Measurements from ENCODE around the gene RING1.

The RING1 gene

GRCh38 chr6:33166811-33167210 lies 41.5 kb upstream of the RING1 start:
- TF ChIP-seq TAF1 (IDR thresholded peaks at IDR 0.05; ENCODE audit: low read depth): no peak
- no peak for TF ChIP-seq MAX (IDR thresholded peaks at IDR 0.05)
- no peak for TF ChIP-seq REST (IDR thresholded peaks at IDR 0.05; ENCODE audit: low read depth)

- no peak for TF ChIP-seq CREB1 (IDR thresholded peaks at IDR 0.05; ENCODE audit: low read depth)
- TF ChIP-seq TEAD4 (IDR thresholded peaks at IDR 0.05): no peak
- TF ChIP-seq EGR1 (IDR thresholded peaks at IDR 0.05): no peak
- no peak for TF ChIP-seq YY1 (IDR thresholded peaks at IDR 0.05; ENCODE audit: low read depth)
- TF ChIP-seq ZBTB7A (IDR thresholded peaks at IDR 0.05; ENCODE audit: low read depth): no peak
- no peak for TF ChIP-seq TCF12 (IDR thresholded peaks at IDR 0.05; ENCODE audit: low read depth)
- TF ChIP-seq FOXM1 (IDR thresholded peaks at IDR 0.05; ENCODE audit: borderline replicate concordance, low read depth): no peak
- TF ChIP-seq REST (IDR thresholded peaks at IDR 0.05; ENCODE audit: low read depth): no peak
- TF ChIP-seq USF1 (IDR thresholded peaks at IDR 0.05): no peak
- no peak for TF ChIP-seq RAD21 (IDR thresholded peaks at IDR 0.05; ENCODE audit: low read depth)
- no peak for TF ChIP-seq EP300 (IDR thresholded peaks at IDR 0.05; ENCODE audit: borderline replicate concordance)
- TF ChIP-seq MAX (IDR thresholded peaks at IDR 0.05): no peak
Observed at GRCh38 chr6:33167374-33168283, 40.7 kb upstream of the RING1 start.

GRCh38 chr6:33168284-33168601 lies 40.1 kb upstream of the RING1 start:
- TF ChIP-seq EP300 (IDR thresholded peaks at IDR 0.05; ENCODE audit: borderline replicate concordance): no peak
- no peak for TF ChIP-seq CREB1 (IDR thresholded peaks at IDR 0.05; ENCODE audit: low read depth)
- no peak for TF ChIP-seq TCF12 (IDR thresholded peaks at IDR 0.05; ENCODE audit: low read depth)
- no peak for TF ChIP-seq FOXM1 (IDR thresholded peaks at IDR 0.05; ENCODE audit: borderline replicate concordance, low read depth)
- TF ChIP-seq EGR1 (IDR thresholded peaks at IDR 0.05): no peak
- TF ChIP-seq REST (IDR thresholded peaks at IDR 0.05; ENCODE audit: low read depth): no peak
- TF ChIP-seq USF1 (IDR thresholded peaks at IDR 0.05): no peak
- no peak for TF ChIP-seq MAX (IDR thresholded peaks at IDR 0.05)
- TF ChIP-seq YY1 (IDR thresholded peaks at IDR 0.05; ENCODE audit: low read depth): no peak

GRCh38 chr6:33168639-33169038 lies 39.7 kb upstream of the RING1 start:
- TF ChIP-seq CREB1 (IDR thresholded peaks at IDR 0.05; ENCODE audit: low read depth): no peak
- no peak for TF ChIP-seq FOXM1 (IDR thresholded peaks at IDR 0.05; ENCODE audit: borderline replicate concordance, low read depth)
- no peak for TF ChIP-seq EGR1 (IDR thresholded peaks at IDR 0.05)
- TF ChIP-seq TEAD4 (IDR thresholded peaks at IDR 0.05): no peak
- no peak for TF ChIP-seq EP300 (IDR thresholded peaks at IDR 0.05; ENCODE audit: borderline replicate concordance)
- no peak for TF ChIP-seq TCF12 (IDR thresholded peaks at IDR 0.05; ENCODE audit: low read depth)
- no peak for TF ChIP-seq REST (IDR thresholded peaks at IDR 0.05; ENCODE audit: low read depth)
- no peak for TF ChIP-seq NFIC (IDR thresholded peaks at IDR 0.05)
- TF ChIP-seq ZBTB7A (IDR thresholded peaks at IDR 0.05; ENCODE audit: low read depth): no peak
- no peak for TF ChIP-seq RAD21 (IDR thresholded peaks at IDR 0.05; ENCODE audit: low read depth)
- no peak for TF ChIP-seq MAX (IDR thresholded peaks at IDR 0.05)
- no peak for TF ChIP-seq USF1 (IDR thresholded peaks at IDR 0.05)
- no peak for TF ChIP-seq YY1 (IDR thresholded peaks at IDR 0.05; ENCODE audit: low read depth)
- TF ChIP-seq TAF1 (IDR thresholded peaks at IDR 0.05; ENCODE audit: low read depth): no peak
- TF ChIP-seq CEBPB (IDR thresholded peaks at IDR 0.05): no peak

Data from Ishikawa (cell line).